ENCODE measurements around the gene GDF10.

GRCh38 chr10:47303866-47304265 lies 3.9 kb downstream of the GDF10 start:
- TF ChIP-seq CTCF (IDR thresholded peaks at IDR 0.05) (no peak), POLR2A (IDR thresholded peaks at IDR 0.05) (no peak)
